ENCODE measurements around the gene SLC16A12.
"Not testable (repeated sequence)": the region's sequence is repeated elsewhere in the genome, so short reads cannot be mapped to it uniquely, and the experiment has no call there.

The SLC16A12 gene

GRCh38 chr10:89471110-89471809 is 64.1 kb downstream of the SLC16A12 start:
- FAIRE-seq (no peak), DNase-seq (ENCODE audit: low spot score) (no peak)

GRCh38 chr10:89470628-89471027 is 64.8 kb downstream of the SLC16A12 start:
- DNase-seq (ENCODE audit: low spot score) (no peak), FAIRE-seq (no peak)

GRCh38 chr10:89469517-89469916 is 65.9 kb downstream of the SLC16A12 start:
- DNase-seq (ENCODE audit: low spot score) (no peak), FAIRE-seq (no peak)

- peak; percentile 26 for FAIRE-seq
- peak; percentile 22 for DNase-seq (ENCODE audit: low spot score)
Observed at GRCh38 chr10:89468191-89468965, 67.0 kb downstream of the SLC16A12 start.

- no peak for FAIRE-seq
- peak; percentile 41 for DNase-seq (ENCODE audit: low spot score)
Observed at GRCh38 chr10:89466599-89467035, 68.8 kb downstream of the SLC16A12 start.

- FAIRE-seq (no peak), DNase-seq (ENCODE audit: low spot score) (no peak)
Observed at GRCh38 chr10:89465196-89465595, 70.2 kb downstream of the SLC16A12 start.

GRCh38 chr10:89463846-89464537 is 71.4 kb downstream of the SLC16A12 start:
- DNase-seq (ENCODE audit: low spot score) (no peak), FAIRE-seq (no peak)

- DNase-seq (ENCODE audit: low spot score) (no peak), FAIRE-seq (no peak)
Observed at GRCh38 chr10:89458784-89459183, 76.6 kb downstream of the SLC16A12 start.

- FAIRE-seq (peak; percentile 77), DNase-seq (ENCODE audit: low spot score) (peak; percentile 52)
Observed at GRCh38 chr10:89458291-89458690, 77.1 kb downstream of the SLC16A12 start.

GRCh38 chr10:89454561-89455347 is 80.6 kb downstream of the SLC16A12 start:
- FAIRE-seq, result no peak
- DNase-seq (ENCODE audit: low spot score), result no peak

GRCh38 chr10:89452193-89452592 is 83.2 kb downstream of the SLC16A12 start:
- DNase-seq (ENCODE audit: low spot score) (no peak), FAIRE-seq (no peak)

GRCh38 chr10:89450901-89451300 is 84.5 kb downstream of the SLC16A12 start:
- DNase-seq (ENCODE audit: low spot score) (no peak), FAIRE-seq (no peak)

GRCh38 chr10:89444819-89445218 is 90.6 kb downstream of the SLC16A12 start:
- not testable (repeated sequence) for FAIRE-seq; DNase-seq (ENCODE audit: low spot score)

GRCh38 chr10:89442289-89442688 is 93.1 kb downstream of the SLC16A12 start:
- FAIRE-seq (no peak), DNase-seq (ENCODE audit: low spot score) (no peak)

- DNase-seq (ENCODE audit: low spot score), result no peak
- no peak for FAIRE-seq
Observed at GRCh38 chr10:89440226-89441009, 95.0 kb downstream of the SLC16A12 start.

GRCh38 chr10:89438525-89438924 is 96.9 kb downstream of the SLC16A12 start:
- FAIRE-seq (no peak), DNase-seq (ENCODE audit: low spot score) (no peak)

GRCh38 chr10:89431977-89432376 is 103.4 kb downstream of the SLC16A12 start:
- DNase-seq (ENCODE audit: low spot score), result peak; percentile 70
- FAIRE-seq, result peak; percentile 87

GRCh38 chr10:89428877-89429276 is 106.5 kb downstream of the SLC16A12 start:
- FAIRE-seq (no peak), DNase-seq (ENCODE audit: low spot score) (no peak)

GRCh38 chr10:89427629-89428028 is 107.8 kb downstream of the SLC16A12 start:
- DNase-seq (ENCODE audit: low spot score) (peak; percentile 64), FAIRE-seq (peak; percentile 82)

- FAIRE-seq (peak; percentile 74), DNase-seq (ENCODE audit: low spot score) (peak; percentile 55)
Observed at GRCh38 chr10:89426230-89426868, 109.0 kb downstream of the SLC16A12 start.
